ENCODE data around the gene RBBP8NL.
"Not testable (repeated sequence)": the region's sequence is repeated elsewhere in the genome, so short reads cannot be mapped to it uniquely, and the experiment has no call there.

The RBBP8NL gene

DNA sequence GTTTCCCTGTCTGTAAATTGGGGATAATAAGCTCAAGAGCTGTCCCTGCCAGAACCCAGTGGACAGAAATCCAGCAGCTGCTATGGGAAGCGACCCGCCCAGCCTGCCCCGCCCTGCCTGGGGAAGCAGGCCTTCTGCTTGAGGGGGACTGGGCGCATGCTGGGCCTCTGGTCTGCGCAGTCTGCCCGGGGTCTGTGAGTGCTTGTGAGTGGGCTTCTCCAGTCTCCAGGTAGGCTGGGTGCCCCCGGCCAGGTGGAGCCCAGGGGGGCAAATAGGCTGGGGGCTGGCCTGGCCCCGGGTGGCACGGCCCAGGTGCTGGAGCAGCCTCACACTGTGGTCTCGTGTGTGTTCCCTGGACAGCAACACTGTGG lies 648 bp upstream of the RBBP8NL start:
- H3K4me3 Mint-ChIP-seq, result no peak overlapping the region
- H3K4me1 Mint-ChIP-seq (ENCODE audit: low read depth in 2 of 2), result peaks cover 0 to 2% of the 10 kb centered on the region in 2 donors
- peaks cover 12 to 48% of the 10 kb centered on the region in 2 donors for H3K27me3 Mint-ChIP-seq
- H3K9me3 Mint-ChIP-seq, result no peaks in the 10 kb centered on the region
- H3K36me3 Mint-ChIP-seq (ENCODE audit: insufficient read depth), result no peaks in the 10 kb centered on the region
- ATAC-seq (replicated peaks), result no peak
- no peak for DNase-seq
- H3K27ac Mint-ChIP-seq, result no peak overlapping the region

DNA sequence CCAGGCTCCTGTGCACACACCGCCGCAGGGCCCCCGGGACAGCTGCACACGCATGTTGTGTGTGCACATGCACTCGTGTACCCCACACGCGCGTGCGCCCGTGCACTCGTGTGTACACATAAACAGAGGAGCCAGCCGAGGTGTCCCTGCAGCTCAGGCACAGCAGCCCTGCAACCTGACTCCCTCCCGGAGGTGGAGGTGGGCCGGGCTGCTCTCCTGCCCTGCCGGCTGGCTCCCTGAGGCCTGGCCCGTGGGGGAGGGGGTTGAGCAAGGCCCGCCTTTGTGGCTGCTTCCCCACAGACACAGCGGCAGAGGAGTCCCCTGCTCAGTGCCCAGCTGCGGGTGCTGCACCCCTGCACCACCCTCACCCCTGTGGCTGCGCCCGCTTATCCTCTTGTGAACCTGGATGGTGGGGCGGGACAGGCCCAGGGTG lies 624 bp downstream of the RBBP8NL start:
- H3K4me1 Mint-ChIP-seq (ENCODE audit: low read depth in 2 of 2), result peaks cover 0 to 2% of the 10 kb centered on the region in 2 donors
- no peak overlapping the region for H3K4me3 Mint-ChIP-seq
- ATAC-seq (replicated peaks) (no peak), DNase-seq (no peak)
- no peaks in the 10 kb centered on the region for H3K9me3 Mint-ChIP-seq
- no peaks in the 10 kb centered on the region for H3K36me3 Mint-ChIP-seq (ENCODE audit: insufficient read depth)
- H3K27ac Mint-ChIP-seq, result no peak overlapping the region
- peaks cover 9 to 36% of the 10 kb centered on the region in 2 donors for H3K27me3 Mint-ChIP-seq

DNA sequence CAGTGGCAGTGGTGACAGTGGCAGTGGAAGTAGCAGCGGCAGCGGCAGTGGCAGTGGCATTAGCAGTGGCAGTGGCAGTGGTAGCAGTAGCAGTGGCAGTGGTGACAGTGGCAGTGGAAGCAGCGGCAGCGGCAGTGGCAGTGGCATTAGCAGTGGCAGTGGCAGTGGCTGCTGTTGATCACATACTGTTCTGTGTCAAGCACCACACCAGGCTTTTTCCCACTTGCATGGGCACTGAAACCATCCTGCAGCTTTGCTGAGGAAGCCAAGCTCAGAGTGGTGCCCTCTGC lies 1.3 kb downstream of the RBBP8NL start:
- not testable (repeated sequence) for ATAC-seq (replicated peaks); DNase-seq; H3K9me3 Mint-ChIP-seq; H3K4me3 Mint-ChIP-seq; H3K4me1 Mint-ChIP-seq (ENCODE audit: low read depth in 2 of 2); H3K27ac Mint-ChIP-seq; H3K36me3 Mint-ChIP-seq (ENCODE audit: insufficient read depth)
- H3K27me3 Mint-ChIP-seq, result peaks cover 1 to 29% of the 10 kb centered on the region in 2 donors

DNA sequence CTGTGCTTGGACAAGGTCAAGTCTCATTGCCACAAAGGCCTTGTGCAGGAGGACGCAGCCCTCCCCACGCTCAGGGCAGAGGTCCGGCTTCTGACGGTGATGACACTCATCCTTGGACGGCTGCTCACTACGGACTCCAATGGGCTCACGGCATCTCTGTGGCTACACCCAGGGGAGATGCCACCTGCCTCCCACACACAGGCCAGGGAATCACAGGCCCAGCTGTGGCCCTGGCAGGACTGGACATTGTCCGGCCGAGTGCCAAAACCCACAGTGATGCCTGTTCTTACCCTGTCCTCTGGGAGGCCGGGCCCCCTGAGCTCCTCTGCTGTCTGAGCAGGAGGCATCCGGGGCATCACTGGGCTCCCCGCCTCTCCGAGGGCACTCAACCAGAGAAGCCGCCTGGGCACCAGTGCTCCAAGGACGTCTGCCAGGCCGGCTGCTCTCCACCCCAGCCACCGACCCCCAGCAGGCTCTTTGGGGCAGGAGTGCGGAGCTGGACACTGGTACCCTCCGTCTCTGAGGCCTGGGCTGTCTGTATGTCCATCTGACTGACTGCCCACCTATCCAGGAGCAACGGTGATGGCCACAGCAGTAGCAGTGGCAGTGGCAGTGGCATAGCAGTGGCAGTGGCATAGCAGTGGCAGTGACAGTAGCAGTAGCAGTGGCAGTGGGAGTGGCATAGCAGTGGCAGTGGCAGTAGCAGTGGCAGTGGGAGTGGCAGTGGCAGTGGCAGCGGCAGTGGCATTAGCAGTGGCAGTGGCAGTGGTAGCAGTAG lies 1.9 kb downstream of the RBBP8NL start:
- DNase-seq (no peak), ATAC-seq (replicated peaks) (no peak)
- Mint-ChIP-seq H3K36me3 (ENCODE audit: insufficient read depth) (no peaks in the 10 kb centered on the region), H3K9me3 (no peaks in the 10 kb centered on the region), H3K4me3 (no peak overlapping the region), H3K27me3 (peaks cover 0 to 26% of the 10 kb centered on the region in 2 donors), H3K4me1 (ENCODE audit: low read depth in 2 of 2) (peaks cover 0 to 2% of the 10 kb centered on the region in 2 donors), H3K27ac (no peak overlapping the region)

DNA sequence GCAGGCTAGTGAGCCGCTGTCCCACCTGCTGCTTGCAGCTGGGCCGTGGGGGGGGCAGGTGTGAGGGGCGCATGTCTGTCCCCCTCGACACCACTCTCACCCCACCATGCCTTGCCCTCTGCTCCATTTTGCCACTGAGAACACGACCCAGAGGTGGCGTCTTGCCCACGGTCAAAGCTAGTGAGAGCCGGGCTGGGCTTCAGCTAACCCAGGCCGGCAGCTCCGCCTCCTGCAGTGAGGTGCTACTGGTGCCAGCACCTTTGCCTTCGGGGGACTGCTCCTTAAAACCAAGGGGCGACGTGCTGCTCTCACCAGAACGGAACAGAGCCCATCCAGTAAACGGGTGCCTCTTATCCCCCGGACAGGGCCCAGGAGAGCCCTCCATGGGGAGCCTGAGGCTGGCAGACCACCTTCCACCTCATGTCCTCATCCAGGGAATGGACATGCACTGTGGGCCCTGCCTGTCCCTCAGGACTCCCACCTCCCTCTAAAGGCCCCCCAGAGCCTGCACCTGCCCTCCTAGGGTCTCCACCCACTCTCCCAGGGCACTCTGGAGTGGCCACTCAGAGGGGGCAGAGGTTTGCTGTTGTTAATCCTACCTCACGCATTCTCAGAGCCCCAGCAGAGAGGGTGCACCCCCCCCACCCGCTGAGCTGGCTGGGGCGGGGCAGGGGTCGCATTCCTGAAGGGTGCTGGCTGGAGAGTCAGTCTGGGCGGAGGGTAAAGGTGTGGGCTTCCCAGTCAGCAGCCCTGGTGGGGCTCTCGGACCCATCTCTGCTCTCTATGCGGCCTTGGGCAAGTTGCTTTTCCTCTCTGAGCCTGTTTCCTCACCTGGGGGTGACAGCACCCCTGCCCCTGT lies 2.9 kb downstream of the RBBP8NL start:
- DNase-seq (no peak), ATAC-seq (replicated peaks) (no peak)
- Mint-ChIP-seq H3K9me3 (no peaks in the 10 kb centered on the region), H3K4me1 (ENCODE audit: low read depth in 2 of 2) (peaks cover 0 to 2% of the 10 kb centered on the region in 2 donors), H3K27ac (no peak overlapping the region), H3K27me3 (peaks cover 0 to 24% of the 10 kb centered on the region in 2 donors), H3K36me3 (ENCODE audit: insufficient read depth) (no peaks in the 10 kb centered on the region), H3K4me3 (no peak overlapping the region)

DNA sequence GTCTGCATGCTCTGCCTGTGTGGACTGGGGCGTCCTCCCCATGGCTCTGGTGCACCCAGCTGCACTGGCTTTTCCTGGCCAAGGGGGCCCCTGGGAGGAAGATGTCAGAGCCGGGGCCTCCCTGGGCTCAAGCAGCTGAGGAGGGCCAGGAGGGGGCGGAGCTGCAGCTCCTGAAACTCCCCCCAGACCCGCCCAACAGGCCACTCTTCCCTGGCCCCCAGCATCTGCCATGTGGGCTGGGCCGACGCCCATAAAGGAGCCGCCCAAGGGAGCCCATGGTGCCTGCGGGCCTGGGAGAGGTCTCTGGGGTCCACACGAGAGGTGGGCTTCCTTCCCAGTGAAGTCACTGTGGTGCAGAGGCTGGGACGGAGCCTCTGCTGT lies 4.0 kb downstream of the RBBP8NL start:
- Mint-ChIP-seq H3K36me3 (ENCODE audit: insufficient read depth) (no peaks in the 10 kb centered on the region), H3K27me3 (peaks cover 0 to 12% of the 10 kb centered on the region in 2 donors), H3K4me3 (no peak overlapping the region), H3K9me3 (no peaks in the 10 kb centered on the region), H3K27ac (no peak overlapping the region), H3K4me1 (ENCODE audit: low read depth in 2 of 2) (no peaks in the 10 kb centered on the region)
- ATAC-seq (replicated peaks) (no peak), DNase-seq (no peak)

DNA sequence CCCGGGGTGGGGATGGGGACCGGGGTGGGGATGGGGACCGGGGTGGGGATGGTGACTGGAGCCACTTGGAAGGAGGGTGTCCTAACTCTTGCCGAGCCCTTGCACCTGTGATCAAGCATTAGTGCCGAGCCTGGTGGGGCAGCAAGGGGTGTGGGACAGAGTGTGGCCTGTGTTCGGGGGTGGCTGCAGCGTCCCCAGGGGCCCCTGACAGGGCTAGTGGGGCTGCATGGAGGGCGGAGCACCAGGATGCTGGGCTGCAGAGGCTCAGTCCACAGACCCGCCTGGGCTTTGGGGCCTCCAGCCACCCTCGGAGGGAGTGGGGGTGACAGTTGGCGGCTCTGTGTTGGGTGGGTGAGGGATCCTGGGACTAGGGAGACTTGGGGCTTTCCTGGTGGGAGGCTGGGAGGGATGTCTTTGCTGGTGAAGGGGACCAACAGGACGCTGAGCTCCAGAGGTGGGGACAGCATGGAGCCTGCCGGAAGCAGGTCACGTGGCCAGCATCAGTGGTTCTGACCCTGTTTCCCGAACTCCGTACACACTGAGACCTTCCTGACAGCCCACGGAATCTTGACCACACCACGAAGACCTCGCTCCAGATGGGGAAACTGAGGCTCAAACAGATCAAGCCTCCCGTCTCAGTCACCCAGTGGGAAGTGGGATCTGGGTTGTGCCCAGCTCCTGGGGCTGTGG lies 4.6 kb downstream of the RBBP8NL start:
- Mint-ChIP-seq H3K27me3 (peaks cover 0 to 11% of the 10 kb centered on the region in 2 donors), H3K4me1 (ENCODE audit: low read depth in 2 of 2) (no peaks in the 10 kb centered on the region), H3K36me3 (ENCODE audit: insufficient read depth) (no peaks in the 10 kb centered on the region), H3K9me3 (no peaks in the 10 kb centered on the region), H3K4me3 (no peak overlapping the region), H3K27ac (peak overlapping the region in 1 of 2 donors; percentile 29)
- DNase-seq (no peak), ATAC-seq (replicated peaks) (no peak)

DNA sequence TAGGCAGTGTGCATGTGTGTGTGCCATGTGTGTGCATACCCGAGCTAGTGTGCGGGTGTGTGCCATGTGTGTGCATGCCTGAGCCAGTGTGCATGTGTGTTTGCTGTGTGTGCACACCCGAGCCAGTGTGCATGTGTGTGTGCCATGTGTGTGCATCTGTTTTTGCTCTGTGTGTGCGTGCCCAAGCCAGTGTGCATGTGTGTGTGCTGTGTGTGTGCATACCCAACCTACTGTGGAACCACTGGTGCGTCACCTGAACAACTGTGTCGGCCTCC lies 5.7 kb downstream of the RBBP8NL start:
- peaks cover 0 to 11% of the 10 kb centered on the region in 2 donors for H3K27me3 Mint-ChIP-seq
- H3K4me3 Mint-ChIP-seq, result no peak overlapping the region
- DNase-seq (no peak), ATAC-seq (replicated peaks) (no peak)
- no peak overlapping the region for H3K27ac Mint-ChIP-seq
- no peaks in the 10 kb centered on the region for H3K4me1 Mint-ChIP-seq (ENCODE audit: low read depth in 2 of 2)
- H3K36me3 Mint-ChIP-seq (ENCODE audit: insufficient read depth), result no peaks in the 10 kb centered on the region
- no peaks in the 10 kb centered on the region for H3K9me3 Mint-ChIP-seq

DNA sequence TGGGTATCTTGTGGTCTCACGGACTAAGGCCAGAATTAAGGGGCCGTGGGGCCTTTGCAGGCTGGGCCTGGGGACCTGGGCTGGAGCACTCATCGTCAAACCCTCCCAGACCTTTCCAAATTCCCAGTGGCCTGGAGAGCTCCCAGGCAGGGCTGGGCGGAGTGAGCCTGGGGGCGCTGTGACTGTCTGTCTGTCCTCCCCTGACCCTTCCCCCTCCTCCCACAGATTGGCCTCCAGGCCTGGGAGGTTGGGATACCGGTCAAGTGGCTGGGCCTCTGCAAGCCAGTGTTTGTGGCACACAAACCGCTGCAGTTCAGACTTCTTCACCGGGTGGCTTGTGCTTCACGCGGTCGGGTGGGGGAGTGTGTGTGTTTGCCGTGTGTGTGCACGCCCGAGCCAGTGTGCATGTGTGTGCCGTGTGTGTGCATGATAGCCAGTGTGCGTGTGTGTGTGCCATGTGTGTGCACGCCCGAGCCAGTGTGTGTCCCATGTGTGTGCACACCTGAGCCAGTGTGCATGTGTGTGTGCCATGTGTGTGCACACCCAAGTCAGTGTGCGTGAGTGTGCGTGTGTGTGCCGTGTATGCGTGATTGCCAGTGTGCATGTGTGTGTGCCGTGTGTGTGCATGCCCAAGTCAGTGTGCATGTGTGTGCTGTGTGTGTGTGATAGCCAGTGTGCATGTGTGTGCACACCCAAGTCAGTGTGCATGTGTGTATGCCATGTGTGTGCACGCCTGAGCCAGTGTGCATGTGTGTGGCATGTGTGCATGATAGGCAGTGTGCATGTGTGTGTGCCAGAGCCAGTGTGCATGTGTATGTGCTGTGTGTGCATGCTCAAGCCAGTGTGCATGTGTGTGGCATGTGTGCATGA lies 6.3 kb downstream of the RBBP8NL start:
- H3K36me3 Mint-ChIP-seq (ENCODE audit: insufficient read depth), result no peaks in the 10 kb centered on the region
- H3K27me3 Mint-ChIP-seq, result peaks cover 0 to 11% of the 10 kb centered on the region in 2 donors
- no peak overlapping the region for H3K27ac Mint-ChIP-seq
- no peak overlapping the region for H3K4me3 Mint-ChIP-seq
- ATAC-seq (replicated peaks) (no peak), DNase-seq (no peak)
- H3K9me3 Mint-ChIP-seq, result no peaks in the 10 kb centered on the region
- no peaks in the 10 kb centered on the region for H3K4me1 Mint-ChIP-seq (ENCODE audit: low read depth in 2 of 2)

DNA sequence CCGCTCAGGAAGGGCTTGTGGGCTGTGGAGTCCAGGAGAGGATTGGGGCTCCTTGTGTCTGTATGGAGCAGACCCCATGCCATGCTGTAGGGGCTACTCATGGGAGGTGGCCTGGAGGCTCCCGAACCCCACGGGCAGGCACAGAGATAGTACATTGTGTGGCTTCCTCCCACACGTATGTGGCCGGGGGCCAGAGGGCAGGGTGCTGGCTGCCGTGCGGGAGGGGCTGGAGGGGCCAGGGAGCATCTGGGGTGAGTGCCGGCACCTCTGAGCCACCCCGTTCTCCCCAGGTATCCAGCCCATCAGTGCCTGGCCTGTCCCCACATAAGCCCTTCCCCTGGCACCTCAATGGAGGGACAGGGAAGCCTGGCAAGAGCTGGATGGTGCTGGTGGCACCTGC lies 7.6 kb downstream of the RBBP8NL start:
- no peak for DNase-seq
- H3K9me3 Mint-ChIP-seq, result no peaks in the 10 kb centered on the region
- H3K27ac Mint-ChIP-seq, result no peak overlapping the region
- no peaks in the 10 kb centered on the region for H3K36me3 Mint-ChIP-seq (ENCODE audit: insufficient read depth)
- no peak overlapping the region for H3K4me3 Mint-ChIP-seq
- H3K4me1 Mint-ChIP-seq (ENCODE audit: low read depth in 2 of 2), result no peaks in the 10 kb centered on the region
- no peak for ATAC-seq (replicated peaks)
- H3K27me3 Mint-ChIP-seq, result peaks cover 0 to 5% of the 10 kb centered on the region in 2 donors

DNA sequence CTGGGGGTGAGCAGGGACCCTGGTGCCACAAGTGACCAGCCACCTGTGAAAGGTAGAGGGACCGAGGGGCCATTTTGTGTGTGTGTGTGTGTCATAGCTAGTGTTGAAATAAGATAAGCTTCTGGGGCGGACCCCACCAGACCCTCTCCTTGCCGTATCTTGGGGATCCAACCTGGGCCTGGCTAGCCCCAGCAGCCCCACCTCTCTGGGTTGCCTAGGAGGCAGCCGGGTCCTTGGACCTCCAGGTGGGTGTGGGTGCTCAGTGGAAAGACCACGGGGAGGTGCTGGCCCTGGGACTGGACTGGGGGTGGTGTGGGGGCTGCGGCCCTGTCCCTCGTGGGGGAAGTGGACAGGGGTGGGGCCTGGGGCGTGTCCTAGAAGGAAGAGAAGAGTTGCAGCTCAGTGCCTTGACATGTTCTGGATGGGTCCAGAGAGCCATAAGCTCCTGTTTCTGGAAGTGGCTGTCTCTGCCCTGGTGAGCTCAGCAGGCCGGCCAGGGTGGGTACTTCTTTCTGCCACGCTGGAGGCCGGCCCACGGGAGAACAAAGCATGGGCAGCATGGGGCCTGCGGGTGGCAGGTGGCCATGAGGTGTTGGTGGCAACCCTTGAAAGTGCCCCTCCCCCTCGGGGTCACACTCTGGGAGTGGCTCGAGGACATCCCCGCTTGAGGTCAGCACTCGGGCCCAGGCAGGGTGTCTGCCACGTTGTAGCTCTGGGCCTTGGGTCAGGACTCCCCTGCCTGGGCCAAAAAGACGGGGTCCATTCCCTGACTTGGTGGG lies 8.4 kb downstream of the RBBP8NL start:
- DNase-seq (no peak), ATAC-seq (replicated peaks) (no peak)
- no peaks in the 10 kb centered on the region for H3K36me3 Mint-ChIP-seq (ENCODE audit: insufficient read depth)
- H3K27ac Mint-ChIP-seq, result no peak overlapping the region
- no peak overlapping the region for H3K4me3 Mint-ChIP-seq
- H3K4me1 Mint-ChIP-seq (ENCODE audit: low read depth in 2 of 2), result no peaks in the 10 kb centered on the region
- H3K27me3 Mint-ChIP-seq, result no peaks in the 10 kb centered on the region
- H3K9me3 Mint-ChIP-seq, result no peaks in the 10 kb centered on the region

DNA sequence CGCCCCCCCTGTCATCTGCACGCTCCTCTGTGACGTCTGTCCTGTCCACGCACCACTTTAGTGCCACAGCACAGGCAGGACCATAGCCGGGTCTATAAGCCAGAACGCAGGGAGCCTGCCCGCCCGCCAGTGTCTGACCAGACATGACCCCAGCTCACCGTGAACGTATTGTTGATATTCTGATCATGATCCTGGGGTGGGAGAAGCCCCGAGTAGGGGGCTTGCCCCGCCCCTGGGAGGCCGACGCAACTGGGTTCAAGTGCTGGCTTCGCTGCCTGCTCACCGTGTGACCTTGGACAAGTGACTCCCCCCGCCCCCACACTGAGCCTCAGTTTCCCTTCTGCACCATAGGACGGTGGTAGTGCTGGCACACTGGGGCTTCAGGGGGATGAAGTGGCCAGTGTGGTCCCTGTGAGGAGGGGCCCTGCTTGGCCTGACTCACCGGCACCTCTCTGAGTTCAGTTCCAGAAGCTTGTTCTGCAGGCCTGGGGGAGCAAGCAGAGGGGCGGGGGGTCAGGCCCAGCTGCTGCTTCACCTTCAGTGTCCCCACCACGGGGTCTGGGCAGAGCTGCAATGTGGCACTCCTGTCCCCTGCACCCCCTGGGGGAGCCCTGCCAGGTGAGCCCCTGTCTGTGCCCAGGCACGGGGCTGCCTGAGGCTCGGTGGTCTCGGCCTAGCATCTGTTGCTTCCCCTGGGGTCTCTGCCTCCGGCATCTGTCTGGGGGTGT lies 9.2 kb downstream of the RBBP8NL start:
- DNase-seq, result no peak
- no peaks in the 10 kb centered on the region for H3K36me3 Mint-ChIP-seq (ENCODE audit: insufficient read depth)
- H3K27ac Mint-ChIP-seq, result no peak overlapping the region
- no peak overlapping the region for H3K4me3 Mint-ChIP-seq
- no peaks in the 10 kb centered on the region for H3K4me1 Mint-ChIP-seq (ENCODE audit: low read depth in 2 of 2)
- no peaks in the 10 kb centered on the region for H3K27me3 Mint-ChIP-seq
- no peak for ATAC-seq (replicated peaks)
- no peaks in the 10 kb centered on the region for H3K9me3 Mint-ChIP-seq

All from effector memory CD8-positive, alpha-beta T cell (primary cell).